GM21381 (cell line): ENCODE results near the gene ZNF343.
"Not testable (repeated sequence)": the region's sequence is repeated elsewhere in the genome, so short reads cannot be mapped to it uniquely, and the experiment has no call there.

ENCODE experiments used
- ATAC-seq: cut with Tn5 transposase; IDR thresholded peaks from one replicate; pipeline ENCODE4 v1.9.1; 2021; ENCODE audit warnings: mild to moderate bottlenecking, moderate library complexity; ENCODE audit not compliant: unreplicated experiment

Gene ZNF343

GRCh38 chr20:2508631-2509467, at the start of gene ZNF343:
ZNF343 (minus strand) TSS chr20:2508915; CDS start chr20:2493895, 15,020 bp downstream.
- peak; percentile 94 for ATAC-seq

GRCh38 chr20:2557873-2558580, 49.3 kb upstream of the ZNF343 start:
- no peak for ATAC-seq

- ATAC-seq = no peak
Measured at GRCh38 chr20:2545594-2545993, 36.9 kb upstream of the ZNF343 start.

- no peak for ATAC-seq
Measured at GRCh38 chr20:2544211-2544610, 35.5 kb upstream of the ZNF343 start.

- no peak for ATAC-seq
Measured at GRCh38 chr20:2542361-2542760, 33.6 kb upstream of the ZNF343 start.

- ATAC-seq = no peak
Measured at GRCh38 chr20:2541940-2542339, 33.2 kb upstream of the ZNF343 start.

GRCh38 chr20:2538931-2539720, 30.4 kb upstream of the ZNF343 start:
- no peak for ATAC-seq

- no peak for ATAC-seq
Measured at GRCh38 chr20:2538356-2538755, 29.6 kb upstream of the ZNF343 start.

GRCh38 chr20:2537101-2537500, 28.4 kb upstream of the ZNF343 start:
- no peak for ATAC-seq

- no peak for ATAC-seq
Measured at GRCh38 chr20:2536560-2536986, 27.9 kb upstream of the ZNF343 start, which contains the start of gene TMC2. TMC2 (plus strand) TSS chr20:2536573; CDS start chr20:2536622, 49 bp downstream.

- no peak for ATAC-seq
Measured at GRCh38 chr20:2535711-2536559, 27.2 kb upstream of the ZNF343 start.

GRCh38 chr20:2533118-2533517, 24.4 kb upstream of the ZNF343 start:
- no peak for ATAC-seq

GRCh38 chr20:2528671-2529271, 20.1 kb upstream of the ZNF343 start:
- ATAC-seq = no peak

GRCh38 chr20:2527762-2528161, 19.0 kb upstream of the ZNF343 start:
- no peak for ATAC-seq

GRCh38 chr20:2526218-2526583, 17.5 kb upstream of the ZNF343 start:
- not testable (repeated sequence) for ATAC-seq

- ATAC-seq = peak; percentile 34
Measured at GRCh38 chr20:2524709-2525506, 16.2 kb upstream of the ZNF343 start.

- ATAC-seq = peak; percentile 70
Measured at GRCh38 chr20:2523919-2524708, 15.4 kb upstream of the ZNF343 start.

GRCh38 chr20:2522826-2523429, 14.2 kb upstream of the ZNF343 start:
- ATAC-seq = not testable (repeated sequence)
